Smooth muscle cell (in vitro differentiated cells): Measurements from ENCODE around the gene MANEA. TPM values are rescaled to one million over a fixed set of nuclear protein-coding genes. Genes with fewer than 3 reads are reported as not detected.

Experiments used
- DNase-seq: peaks from one replicate; lab custom pipeline; 2025; ENCODE audit not compliant: unreplicated experiment; lab: John Stamatoyannopoulos, UW
- H2AFZ ChIP-seq: fragments of 200-600 bp; sonication (generic); 2 replicates; pipeline ENCODE4 v1.6.0; 2016; ENCODE audit warnings: antibody characterized with exemption, low read depth, mild to moderate bottlenecking
- H3F3A ChIP-seq: fragments of 200-600 bp; sonication (generic); 2 replicates; pipeline ENCODE4 v1.6.0; 2017; ENCODE audit warnings: antibody characterized with exemption, low read depth
- H3K27ac ChIP-seq: fragments of 200-600 bp; sonication (generic); 2 replicates; pipeline ENCODE4 v1.5.1; 2016; ENCODE audit warnings: low read depth, mild to moderate bottlenecking
- H3K27me3 ChIP-seq: fragments of 200-600 bp; sonication (generic); 2 replicates; pipeline ENCODE4 v1.6.1; 2016; ENCODE audit warnings: low read depth, mild to moderate bottlenecking
- H3K36me3 ChIP-seq: fragments of 200-600 bp; sonication (generic); 2 replicates; pipeline ENCODE4 v1.5.1; 2016; ENCODE audit warnings: low read depth
- H3K4me1 ChIP-seq: fragments of 200-600 bp; sonication (generic); 2 replicates; pipeline ENCODE4 v1.5.1; 2016; ENCODE audit warnings: low read depth
- H3K4me2 ChIP-seq: fragments of 200-600 bp; sonication (generic); 2 replicates; pipeline ENCODE4 v1.6.0; 2016; ENCODE audit warnings: mild to moderate bottlenecking
- H3K4me3 ChIP-seq: fragments of 200-600 bp; sonication (generic); 2 replicates; pipeline ENCODE4 v1.5.1; 2016; ENCODE audit warnings: mild to moderate bottlenecking
- H3K79me2 ChIP-seq: fragments of 200-600 bp; sonication (generic); 2 replicates; pipeline ENCODE4 v1.6.0; 2016; ENCODE audit warnings: low read depth, mild to moderate bottlenecking
- H3K9ac ChIP-seq: fragments of 200-600 bp; sonication (generic); 2 replicates; pipeline ENCODE4 v1.6.0; 2016; ENCODE audit warnings: low read depth
- H3K9me3 ChIP-seq: fragments of 200-600 bp; sonication (generic); replicated peaks from 2 replicates; pipeline ENCODE4 v1.5.1; 2016; ENCODE audit warnings: low read depth
- H4K20me1 ChIP-seq: fragments of 200-600 bp; sonication (generic); 2 replicates; pipeline ENCODE4 v1.6.0; 2016; ENCODE audit warnings: low read depth
- CTCF ChIP-seq: fragments of 200-600 bp; sonication (generic); IDR thresholded peaks from 2 replicates; pipeline ENCODE4 v1.5.1; 2017; ENCODE audit warnings: borderline replicate concordance, mild to moderate bottlenecking, antibody characterized with exemption; ENCODE audit not compliant: insufficient read depth, poor library complexity, severe bottlenecking
- WGBS: methylation state at CpG from one replicate; pipeline ENCODE4 v1.1.7; 2016; ENCODE audit warnings: low lambda C conversion rate; 5-methylcytosine and 5-hydroxymethylcytosine counted together
- polyA plus RNA-seq: library from polyadenylated mRNA; unstranded; fragments of >200 nt; fragmentation: Nextera tagmentation; extraction: Ambion mirVana; gene quantifications from 2 replicates; pipeline ENCODE4 v1.2.1, GENCODE V29; 2016
- total RNA-seq: library from RNA; depleted of rRNA; stranded (reverse); fragments of >200 nt; gene quantifications from 2 replicates; pipeline ENCODE4 v1.2.3, GENCODE V29; 2014

The MANEA gene
- total and polyA plus RNA-seq, 2 experiments from 2014 or later: 2.7 to 11.0 TPM

- WGBS: 85% methylated on average over 4 of the region's 4 CpGs
- no peak overlapping the region for H3K4me2 ChIP-seq
These were observed 12.7 kb downstream of the MANEA start for GRCh38 chr6:95589826-95590570.

GRCh38 chr6:95593025-95593424, 15.7 kb downstream of the MANEA start:
- Histone ChIP-seq H4K20me1 (no peaks in the 10 kb centered on the region), H3K4me2 (no peak overlapping the region), H3K36me3 (no peaks in the 10 kb centered on the region), H3F3A (no peaks in the 10 kb centered on the region), H3K27ac (no peak overlapping the region), H3K9me3 (no peaks in the 10 kb centered on the region), H2AFZ (no peak overlapping the region), H3K4me1 (no peaks in the 10 kb centered on the region), H3K27me3 (no peaks in the 10 kb centered on the region), H3K79me2 (no peaks in the 10 kb centered on the region), H3K9ac (no peak overlapping the region), H3K4me3 (no peak overlapping the region)
- TF ChIP-seq CTCF: no peak
- DNase-seq: no peak
- WGBS: 42% methylated on average over 2 of the region's 2 CpGs

More at GRCh38 chr6:95589826-95590570, 12.7 kb downstream of the MANEA start:
- no peaks in the 10 kb centered on the region for H3K27me3 ChIP-seq
- peaks cover 17% of the 10 kb centered on the region for H3K79me2 ChIP-seq
- TF ChIP-seq CTCF: no peak
- H3K9ac ChIP-seq: no peak overlapping the region
- H3F3A ChIP-seq: no peaks in the 10 kb centered on the region
- H3K36me3 ChIP-seq: no peaks in the 10 kb centered on the region
- no peak overlapping the region for H3K4me3 ChIP-seq
- no peaks in the 10 kb centered on the region for H4K20me1 ChIP-seq
- DNase-seq: no peak
- no peak overlapping the region for H3K27ac ChIP-seq
- no peaks in the 10 kb centered on the region for H3K9me3 ChIP-seq
- H2AFZ ChIP-seq: no peak overlapping the region
- no peaks in the 10 kb centered on the region for H3K4me1 ChIP-seq

GRCh38 chr6:95596021-95596420, 18.7 kb downstream of the MANEA start:
- no peak for DNase-seq
- TF ChIP-seq CTCF: no peak
- no peaks in the 10 kb centered on the region for H3K79me2 ChIP-seq
- H3F3A ChIP-seq: no peaks in the 10 kb centered on the region
- H3K36me3 ChIP-seq: no peaks in the 10 kb centered on the region
- H2AFZ ChIP-seq: no peak overlapping the region
- no peaks in the 10 kb centered on the region for H3K4me1 ChIP-seq
- H4K20me1 ChIP-seq: no peaks in the 10 kb centered on the region
- H3K27ac ChIP-seq: no peak overlapping the region
- H3K27me3 ChIP-seq: no peaks in the 10 kb centered on the region
- 86% methylated on average over 3 of the region's 3 CpGs for WGBS
- no peak overlapping the region for H3K4me2 ChIP-seq
- H3K9ac ChIP-seq: no peak overlapping the region
- no peaks in the 10 kb centered on the region for H3K9me3 ChIP-seq
- no peak overlapping the region for H3K4me3 ChIP-seq

GRCh38 chr6:95599706-95600105, 22.4 kb downstream of the MANEA start:
- no peak for TF ChIP-seq CTCF
- Histone ChIP-seq H2AFZ (no peak overlapping the region), H3K36me3 (no peaks in the 10 kb centered on the region), H3K27me3 (no peaks in the 10 kb centered on the region), H3K4me2 (no peak overlapping the region), H3F3A (no peaks in the 10 kb centered on the region), H3K4me1 (no peaks in the 10 kb centered on the region), H3K9ac (no peak overlapping the region), H3K4me3 (no peak overlapping the region), H3K9me3 (no peaks in the 10 kb centered on the region), H3K27ac (no peak overlapping the region), H4K20me1 (no peaks in the 10 kb centered on the region), H3K79me2 (no peaks in the 10 kb centered on the region)
- no peak for DNase-seq
